PFSK-1 (cell line): ENCODE data around the gene MED27.

Experiments used
- FOXP2 ChIP-seq: optimal IDR thresholded peaks from 2 replicates; pipeline ENCODE3; 2011; ENCODE audit warnings: borderline replicate concordance, control low read depth, inconsistent platforms; ENCODE audit not compliant: insufficient read depth; ENCODE audit errors: extremely low read length, extremely low read depth
- POLR2AphosphoS5 ChIP-seq: IDR thresholded peaks from 2 replicates; pipeline ENCODE4 v1.6.1; 2012; ENCODE audit warnings: low read depth, mild to moderate bottlenecking, control low read depth, low read length, moderate library complexity
- REST ChIP-seq, 2 experiments: IDR thresholded peaks; 2 replicates each; pipeline versions ENCODE4 v1.6.1 to v1.8.0; 2011 to 2012; ENCODE audit warnings: low read depth in 2 of 2, low read length in 2 of 2, control low read depth in 1 of 2, inconsistent platforms in 1 of 2, mild to moderate bottlenecking in 1 of 2, moderate library complexity in 1 of 2; ENCODE audit not compliant: insufficient read depth in 1 of 2
- SIN3A ChIP-seq: IDR thresholded peaks from 2 replicates; pipeline ENCODE4 v1.6.1; 2012; ENCODE audit warnings: mild to moderate bottlenecking, low read length, moderate library complexity, borderline replicate concordance; ENCODE audit not compliant: insufficient read depth
- TAF1 ChIP-seq: IDR thresholded peaks from 2 replicates; pipeline ENCODE4 v1.6.1; 2012; ENCODE audit warnings: low read length, control low read depth, borderline replicate concordance; ENCODE audit not compliant: insufficient read depth

Gene MED27

GRCh38 chr9:132069046-132069898 lies 10.4 kb downstream of the MED27 start:
- no peak for TF ChIP-seq SIN3A
- TF ChIP-seq FOXP2, result no peak
- TF ChIP-seq TAF1, result no peak
- TF ChIP-seq POLR2AphosphoS5, result no peak
- no peak for TF ChIP-seq REST (IDR thresholded peaks at IDR 0.05; ENCODE audit: insufficient read depth in 1 of 2, low read depth in 2 of 2, low read length in 2 of 2)

- TF ChIP-seq REST (IDR thresholded peaks at IDR 0.05; ENCODE audit: insufficient read depth in 1 of 2, low read depth in 2 of 2, low read length in 2 of 2) (no peak), SIN3A (no peak), FOXP2 (no peak), POLR2AphosphoS5 (no peak), TAF1 (no peak)
Measured at GRCh38 chr9:132068605-132069004, 11.1 kb downstream of the MED27 start.

GRCh38 chr9:132066511-132066910 lies 13.2 kb downstream of the MED27 start:
- TF ChIP-seq REST (IDR thresholded peaks at IDR 0.05; ENCODE audit: insufficient read depth in 1 of 2, low read depth in 2 of 2, low read length in 2 of 2), result no peak
- no peak for TF ChIP-seq SIN3A
- TF ChIP-seq TAF1, result no peak
- TF ChIP-seq FOXP2, result no peak
- TF ChIP-seq POLR2AphosphoS5, result no peak

- no peak for TF ChIP-seq FOXP2
- no peak for TF ChIP-seq TAF1
- TF ChIP-seq REST (IDR thresholded peaks at IDR 0.05; ENCODE audit: insufficient read depth in 1 of 2, low read depth in 2 of 2, low read length in 2 of 2), result no peak
- no peak for TF ChIP-seq POLR2AphosphoS5
- TF ChIP-seq SIN3A, result no peak
Measured at GRCh38 chr9:132066057-132066456, 13.6 kb downstream of the MED27 start.
